ENCODE data around the gene PHACTR2.

GRCh38 chr6:143803769-143804568 is 126.2 kb downstream of the PHACTR2 start:
- TF ChIP-seq EZH2phosphoT487 (IDR thresholded peaks at IDR 0.05; ENCODE audit: low read length) (no peak), CTCF (IDR thresholded peaks at IDR 0.05; ENCODE audit: low read length) (no peak), EZH2 (optimal IDR thresholded peaks at IDR 0.05; ENCODE audit: low read depth, low read length) (no peak)

Measured in MM.1S (cell line).